CD4-positive, CD25-positive, alpha-beta regulatory T cell (primary cell): ENCODE results near the gene ZNF136. TPM values are rescaled to one million over a fixed set of nuclear protein-coding genes. Genes with fewer than 3 reads are reported as not detected.
A peak's percentile ranks its signal among the peaks of the same experiment; 100 is the strongest.

ENCODE experiments used
- ATAC-seq, 2 donors: fragments of 150-1000 bp; cut with Tn5 transposase; one replicate each; pipeline ENCODE4 v1.10.0; 2021; ENCODE audit warnings: low read depth in 2 of 2, moderate number of reproducible peaks in 2 of 2, moderate library complexity in 1 of 2
- DNase-seq, 3 donors: peaks; one replicate each; pipeline versions ENCODE4 v3.0.0 to v3.0.0-alpha.2; 2012 to 2022; ENCODE audit warnings: mixed read lengths in 1 of 3
- H3K27ac ChIP-seq: one replicate; pipeline ENCODE4 v1.7.0; 2013; ENCODE audit warnings: mild to moderate bottlenecking, low read length; ENCODE audit not compliant: insufficient read depth, poor library complexity, severe bottlenecking
- H3K27me3 ChIP-seq: one replicate; pipeline ENCODE4 v1.7.0; 2013; ENCODE audit warnings: low read length; ENCODE audit not compliant: control insufficient read depth, insufficient read depth
- H3K36me3 ChIP-seq: one replicate; pipeline ENCODE4 v1.7.0; 2013; ENCODE audit warnings: mild to moderate bottlenecking, low read length, moderate library complexity; ENCODE audit not compliant: control insufficient read depth, insufficient read depth
- H3K4me1 ChIP-seq: 2 replicates; pipeline ENCODE4 v1.7.0; 2013; ENCODE audit warnings: mild to moderate bottlenecking, low read length; ENCODE audit not compliant: insufficient read depth, control insufficient read depth, poor library complexity, severe bottlenecking
- H3K4me3 ChIP-seq: one replicate; pipeline ENCODE4 v1.7.0; 2013; ENCODE audit warnings: low read depth, mild to moderate bottlenecking, low read length, moderate library complexity
- H3K9me3 ChIP-seq, 2 experiments: 1 replicate in 1 of 2; 2 replicates in 1 of 2; pipeline ENCODE4 v1.7.0; 2013; ENCODE audit warnings: low read length in 2 of 2, mild to moderate bottlenecking in 1 of 2, moderate library complexity in 1 of 2; ENCODE audit not compliant: control insufficient read depth in 2 of 2
- H3K27ac Mint-ChIP-seq, 3 donors: one replicate each; pipeline ENCODE4 v1.8.0; 2020 to 2022; ENCODE audit warnings: mild to moderate bottlenecking in 3 of 3, mixed read lengths in 3 of 3, moderate library complexity in 2 of 3
- H3K27me3 Mint-ChIP-seq: one replicate; pipeline ENCODE4 v1.8.0; 2022; ENCODE audit warnings: mild to moderate bottlenecking, mixed read lengths
- H3K36me3 Mint-ChIP-seq: one replicate; pipeline ENCODE4 v1.8.0; 2020; ENCODE audit warnings: mixed read lengths
- H3K4me1 Mint-ChIP-seq, 4 donors: one replicate each; pipeline ENCODE4 v1.8.0; 2020 to 2022; ENCODE audit warnings: mixed read lengths in 4 of 4, mild to moderate bottlenecking in 1 of 4
- H3K4me3 Mint-ChIP-seq, 4 donors: one replicate each; pipeline ENCODE4 v1.8.0; 2020 to 2022; ENCODE audit warnings: mild to moderate bottlenecking in 4 of 4, mixed read lengths in 4 of 4, moderate library complexity in 3 of 4
- H3K9me3 Mint-ChIP-seq, 7 donors: one replicate each; pipeline ENCODE4 v1.8.0; 2020 to 2022; ENCODE audit warnings: mixed read lengths in 7 of 7, mild to moderate bottlenecking in 3 of 7, moderate library complexity in 2 of 7
- polyA plus RNA-seq, 4 donors: library from polyadenylated mRNA; unstranded; fragments of 300-500 nt; fragmentation: Illumina TruSeq; gene quantifications; one replicate each; pipeline ENCODE4 v1.2.3, GENCODE V29; 2021
- total RNA-seq: library from RNA; stranded (reverse); gene quantifications from one replicate; pipeline ENCODE4 v1.2.3, GENCODE V29; 2022

Gene ZNF136
- total and polyA plus RNA-seq, 5 donors from 2014 or later: 11.3 to 32.2 (median 19.6) TPM

DNA sequence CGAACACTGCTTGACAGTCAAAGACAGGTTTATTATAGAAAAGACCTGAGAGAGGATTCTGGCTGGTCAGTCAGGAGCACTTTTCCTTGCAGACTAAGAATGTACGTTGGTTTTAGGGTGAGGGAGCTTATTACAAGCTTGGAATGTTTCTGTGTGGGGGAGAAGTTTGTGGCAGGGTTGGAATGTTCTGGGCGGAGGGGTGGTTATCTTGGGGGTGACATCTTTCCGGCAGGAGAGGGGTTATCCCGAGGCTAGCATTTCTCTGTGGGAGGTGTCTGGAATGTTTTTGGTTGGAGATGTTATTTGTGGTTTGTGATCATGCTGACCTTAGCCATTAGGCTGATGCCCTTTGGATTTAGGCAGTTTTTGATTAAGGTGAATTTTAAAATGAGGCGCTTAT, 61.8 kb downstream of the ZNF136 start:
- Mint-ChIP-seq H3K9me3 (peaks cover 0 to 13% (median 3%) of the 10 kb centered on the region in 7 donors), H3K36me3 (peaks cover 13% of the 10 kb centered on the region)
- no peaks in the 10 kb centered on the region for H3K27me3 ChIP-seq

GRCh38 chr19:12229990-12230389, 67.1 kb downstream of the ZNF136 start:
- peaks cover 0 to 23% (median 5%) of the 10 kb centered on the region in 7 donors for H3K9me3 Mint-ChIP-seq
- peaks cover 34% of the 10 kb centered on the region for H3K36me3 Mint-ChIP-seq
- DNase-seq: no peak
- no peaks in the 10 kb centered on the region for H3K27me3 Mint-ChIP-seq
- no peak overlapping the region for H3K4me3 Mint-ChIP-seq
- peaks cover 0 to 4% (median 1%) of the 10 kb centered on the region in 4 donors for H3K4me1 Mint-ChIP-seq
- peaks cover 11 to 12% of the 10 kb centered on the region in 2 experiments for H3K9me3 ChIP-seq
- H3K27ac ChIP-seq: no peak overlapping the region
- H3K27ac Mint-ChIP-seq: peak overlapping the region in 1 of 3 donors; percentile 75
- H3K36me3 ChIP-seq: no peaks in the 10 kb centered on the region
- H3K4me1 ChIP-seq: no peaks in the 10 kb centered on the region
- ATAC-seq: no peak
- H3K4me3 ChIP-seq: no peak overlapping the region
- no peaks in the 10 kb centered on the region for H3K27me3 ChIP-seq

More for the DNA sequence above, 61.8 kb downstream of the ZNF136 start:
- Mint-ChIP-seq H3K27ac (no peak overlapping the region), H3K27me3 (no peaks in the 10 kb centered on the region), H3K4me1 (peaks cover 0 to 4% (median 0%) of the 10 kb centered on the region in 4 donors), H3K4me3 (no peak overlapping the region)
- H3K9me3 ChIP-seq: peaks cover 11 to 18% of the 10 kb centered on the region in 2 experiments
- H3K4me1 ChIP-seq: no peaks in the 10 kb centered on the region
- ATAC-seq (no peak), DNase-seq (no peak)
- H3K4me3 ChIP-seq: no peak overlapping the region
- H3K27ac ChIP-seq: no peak overlapping the region
- no peaks in the 10 kb centered on the region for H3K36me3 ChIP-seq

GRCh38 chr19:12230751-12231733, 68.1 kb downstream of the ZNF136 start:
- peaks cover 0 to 4% (median 1%) of the 10 kb centered on the region in 4 donors for H3K4me1 Mint-ChIP-seq
- H3K9me3 ChIP-seq: peaks cover 12 to 18% of the 10 kb centered on the region in 2 experiments
- H3K36me3 Mint-ChIP-seq: peaks cover 37% of the 10 kb centered on the region

GRCh38 chr19:12232961-12233360, 70.1 kb downstream of the ZNF136 start:
- no peak overlapping the region for H3K27ac Mint-ChIP-seq
- peaks cover 37% of the 10 kb centered on the region for H3K36me3 Mint-ChIP-seq
- H3K27me3 ChIP-seq: no peaks in the 10 kb centered on the region
- H3K36me3 ChIP-seq: no peaks in the 10 kb centered on the region
- H3K4me1 Mint-ChIP-seq: peaks cover 0 to 4% (median 1%) of the 10 kb centered on the region in 4 donors
- no peak overlapping the region for H3K27ac ChIP-seq
- ATAC-seq (no peak), DNase-seq (no peak)
- peaks cover 16 to 24% of the 10 kb centered on the region in 2 experiments for H3K9me3 ChIP-seq
- H3K4me3 Mint-ChIP-seq: no peak overlapping the region
- H3K4me1 ChIP-seq: no peaks in the 10 kb centered on the region
- no peaks in the 10 kb centered on the region for H3K27me3 Mint-ChIP-seq
- H3K4me3 ChIP-seq: no peak overlapping the region
- H3K9me3 Mint-ChIP-seq: peaks cover 0 to 28% (median 5%) of the 10 kb centered on the region in 7 donors

More at GRCh38 chr19:12230751-12231733, 68.1 kb downstream of the ZNF136 start:
- Histone ChIP-seq H3K27ac (no peak overlapping the region), H3K36me3 (no peaks in the 10 kb centered on the region), H3K4me3 (no peak overlapping the region), H3K27me3 (no peaks in the 10 kb centered on the region), H3K4me1 (no peaks in the 10 kb centered on the region)
- Mint-ChIP-seq H3K4me3 (no peak overlapping the region), H3K27ac (no peak overlapping the region), H3K9me3 (peaks cover 0 to 26% (median 5%) of the 10 kb centered on the region in 7 donors), H3K27me3 (no peaks in the 10 kb centered on the region)
- DNase-seq (no peak), ATAC-seq (no peak)

GRCh38 chr19:12237143-12237839, 74.4 kb downstream of the ZNF136 start:
- Histone ChIP-seq H3K4me3 (no peak overlapping the region), H3K27me3 (no peaks in the 10 kb centered on the region), H3K9me3 (peaks cover 30 to 35% of the 10 kb centered on the region in 2 experiments), H3K36me3 (no peaks in the 10 kb centered on the region), H3K4me1 (no peaks in the 10 kb centered on the region), H3K27ac (no peak overlapping the region)
- Mint-ChIP-seq H3K4me1 (no peaks in the 10 kb centered on the region), H3K4me3 (no peak overlapping the region), H3K36me3 (peaks cover 23% of the 10 kb centered on the region), H3K27ac (no peak overlapping the region), H3K9me3 (peaks cover 3 to 31% (median 11%) of the 10 kb centered on the region in 7 donors), H3K27me3 (no peaks in the 10 kb centered on the region)
- ATAC-seq: no peak
- no peak for DNase-seq

Other genes starting within 250 kb of the ZNF136 start
- 17.1 TPM for gene ZNF700, start 238.0 kb upstream of the ZNF136 start, total RNA-seq
- 1 to 10 TPM; 3.6 to 5.1 (median 4.3) TPM for gene ZNF700, start 238.0 kb upstream of the ZNF136 start, polyA plus RNA-seq
- 3.2 TPM for gene ZNF763, start 198.1 kb upstream of the ZNF136 start, total RNA-seq
- gene ZNF763, start 198.1 kb upstream of the ZNF136 start, polyA plus RNA-seq: 1 to 10 TPM; 1.9 to 3.0 (median 2.5) TPM
- gene ZNF433, start 127.4 kb upstream of the ZNF136 start, total RNA-seq: 0.49 TPM
- gene ZNF433, start 127.4 kb upstream of the ZNF136 start, polyA plus RNA-seq: 1 to 10 TPM in 3 of 4 donors, under 1 TPM in 1; 0.61 to 3.3 (median 2.1) TPM
- gene ZNF878, start 110.1 kb upstream of the ZNF136 start, total RNA-seq: not detected
- under 1 TPM in 1 of 4 donors, not detected in 3; 0.22 TPM for gene ZNF878, start 110.1 kb upstream of the ZNF136 start, polyA plus RNA-seq
- gene ZNF844, start 98.4 kb upstream of the ZNF136 start, total RNA-seq: 5.0 TPM
- 1 to 10 TPM; 1.1 to 4.1 (median 2.4) TPM for gene ZNF844, start 98.4 kb upstream of the ZNF136 start, polyA plus RNA-seq
- 2.4 TPM for gene ZNF20, start 22.7 kb upstream of the ZNF136 start, total RNA-seq
- 1 to 10 TPM; 2.5 to 4.8 (median 3.1) TPM for gene ZNF20, start 22.7 kb upstream of the ZNF136 start, polyA plus RNA-seq
- gene ZNF625, start 6.4 kb upstream of the ZNF136 start, total RNA-seq: 2.7 TPM
- gene ZNF625, start 6.4 kb upstream of the ZNF136 start, polyA plus RNA-seq: 1 to 10 TPM in 2 of 4 donors, under 1 TPM in 2; 0.24 to 1.9 (median 0.91) TPM
- 22.9 TPM for gene ZNF44, start 131.8 kb downstream of the ZNF136 start, total RNA-seq
- gene ZNF44, start 131.8 kb downstream of the ZNF136 start, polyA plus RNA-seq: 10 to 100 TPM; 22.5 to 27.0 (median 24.3) TPM
- 1.2 TPM for gene ZNF563, start 170.5 kb downstream of the ZNF136 start, total RNA-seq
- gene ZNF563, start 170.5 kb downstream of the ZNF136 start, polyA plus RNA-seq: 10 to 100 TPM in 1 of 4 donors, 1 to 10 TPM in 3; 4.0 to 10.1 (median 6.7) TPM
- gene ZNF442, start 202.6 kb downstream of the ZNF136 start, total RNA-seq: 0.54 TPM
- 1 to 10 TPM in 1 of 4 donors, under 1 TPM in 3; 0.48 to 2.3 (median 0.75) TPM for gene ZNF442, start 202.6 kb downstream of the ZNF136 start, polyA plus RNA-seq
- 1.8 TPM for gene ZNF799, start 238.2 kb downstream of the ZNF136 start, total RNA-seq
- 1 to 10 TPM; 2.1 to 8.1 (median 5.8) TPM for gene ZNF799, start 238.2 kb downstream of the ZNF136 start, polyA plus RNA-seq